ENCODE data around the gene RPS6KA3. TPM values are rescaled to one million over a fixed set of nuclear protein-coding genes. Genes with fewer than 3 reads are reported as not detected.

RPS6KA3 gene
- total and polyA plus RNA-seq, 2 of the 8 experiments (the other 6 are each of a cell fraction or from before 2014, with no cell fraction given), result 7.1 to 13.0 TPM

DNA sequence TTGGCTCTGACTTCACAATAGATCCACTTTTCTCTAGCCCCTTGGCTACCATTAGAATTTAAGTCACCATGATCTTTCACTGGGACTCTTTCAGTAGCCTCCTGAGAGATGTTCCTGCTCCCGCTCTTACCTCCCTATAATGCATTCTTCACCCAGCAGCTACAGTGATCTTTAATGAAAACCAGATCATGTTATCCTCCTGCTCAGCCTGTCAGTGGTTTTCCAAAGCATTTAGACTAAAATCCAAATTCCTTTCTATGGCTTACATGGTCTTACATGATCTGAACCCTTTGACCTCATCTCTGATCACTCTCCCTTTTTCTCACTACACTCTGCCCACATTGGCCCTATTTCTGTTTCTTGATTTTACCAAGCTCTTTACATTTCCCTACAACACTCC is 18.3 kb upstream of the RPS6KA3 start:
- Histone ChIP-seq H4K91ac (replicated peaks; ENCODE audit: insufficient read length, low read length) (no peak overlapping the region), H3K27me3 (replicated peaks in 1 of 4; ENCODE audit: control insufficient read depth in 3 of 4, extremely low read depth in 1 of 4, insufficient read depth in 3 of 4, low read length in 3 of 4) (no peaks in the 10 kb centered on the region), H3K4me3 (ENCODE audit: extremely low read depth in 1 of 4, insufficient read depth in 2 of 4, low read depth in 3 of 4, low read length in 4 of 4) (no peak overlapping the region), H4K8ac (ENCODE audit: extremely low read depth, insufficient read depth, low read length) (no peak overlapping the region), H4K20me1 (replicated peaks in 1 of 2; ENCODE audit: control insufficient read depth in 1 of 2, insufficient read depth in 2 of 2, low read length in 2 of 2) (no peaks in the 10 kb centered on the region), H3K36me3 (ENCODE audit: control insufficient read depth in 2 of 4, insufficient read depth in 4 of 4, low read length in 3 of 4) (no peaks in the 10 kb centered on the region), H3K18ac (ENCODE audit: extremely low read depth, low read length) (no peak overlapping the region), H2BK20ac (ENCODE audit: low read length) (no peak overlapping the region), H3K56ac (replicated peaks; ENCODE audit: insufficient read length, low read depth, low read length) (no peak overlapping the region), H2AFZ (ENCODE audit: low read length) (no peak overlapping the region), H4K5ac (ENCODE audit: insufficient read length, low read depth, low read length) (no peak overlapping the region), H2BK5ac (ENCODE audit: low read depth, low read length) (no peak overlapping the region), H3K9ac (replicated peaks in 1 of 4; ENCODE audit: extremely low read depth in 1 of 4, low read depth in 3 of 4, low read length in 3 of 4) (no peak overlapping the region), H3K79me1 (ENCODE audit: low read depth, low read length) (no peaks in the 10 kb centered on the region), H3K79me2 (ENCODE audit: control insufficient read depth in 1 of 2, insufficient read depth in 2 of 2, low read length in 2 of 2) (no peaks in the 10 kb centered on the region), H3K14ac (ENCODE audit: insufficient read length) (no peak overlapping the region), H3K23ac (ENCODE audit: insufficient read length) (no peak overlapping the region), H2AK5ac (ENCODE audit: low read depth, low read length) (no peak overlapping the region), H3K4ac (replicated peaks; ENCODE audit: insufficient read length, low read depth, low read length) (no peak overlapping the region), H3K23me2 (ENCODE audit: low read depth, low read length) (no peaks in the 10 kb centered on the region), H3K4me1 (replicated peaks in 1 of 4; ENCODE audit: control insufficient read depth in 3 of 4, insufficient read depth in 4 of 4, low read length in 3 of 4) (no peaks in the 10 kb centered on the region), H2BK120ac (replicated peaks; ENCODE audit: low read depth, low read length) (no peak overlapping the region), H3K27ac (ENCODE audit: low read depth, low read length) (no peak overlapping the region), H3K9me3 (ENCODE audit: insufficient read depth in 2 of 2, low read depth in 1 of 2, low read length in 1 of 2) (no peaks in the 10 kb centered on the region), H3K4me2 (ENCODE audit: insufficient read depth in 1 of 2, low read depth in 2 of 2, low read length in 2 of 2) (no peak overlapping the region), H2BK15ac (ENCODE audit: low read length) (no peak overlapping the region), H2BK12ac (ENCODE audit: low read depth, low read length) (no peak overlapping the region)
- FAIRE-seq (no peak), DNase-seq (ENCODE audit: low read depth in 1 of 2, low spot score in 2 of 2) (no peak)
- 79% methylated on average over 1 of the region's 1 CpG; no CpG with 5 or more reads in 1 of the 2 experiments for WGBS, 2 experiments (ENCODE audit: extremely low coverage in 1 of 2, insufficient coverage in 1 of 2, insufficient read length in 1 of 2, insufficient replicate concordance in 2 of 2, low coverage in 1 of 2, low lambda C conversion rate in 2 of 2, missing lambda C conversion rate in 1 of 2)
- ChIA-PET POLR2A (ENCODE audit: partially characterized antibody) (no interaction called here), CTCF (ENCODE audit: partially characterized antibody) (no interaction called here)
- TF ChIP-seq, protein P1, sequence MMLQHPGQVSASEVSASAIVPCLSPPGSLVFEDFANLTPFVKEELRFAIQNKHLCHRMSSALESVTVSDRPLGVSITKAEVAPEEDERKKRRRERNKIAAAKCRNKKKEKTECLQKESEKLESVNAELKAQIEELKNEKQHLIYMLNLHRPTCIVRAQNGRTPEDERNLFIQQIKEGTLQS (IDR thresholded peaks at IDR 0.05; ENCODE audit: insufficient read depth, low read depth, low read length), result no peak
- TF ChIP-seq KDM4A (IDR thresholded peaks at IDR 0.05; ENCODE audit: low read depth, low read length, severe bottlenecking) (no peak), GABPA (IDR thresholded peaks at IDR 0.05; ENCODE audit: borderline replicate concordance, insufficient read depth, low read length) (no peak), HDAC2 (IDR thresholded peaks at IDR 0.05; ENCODE audit: borderline replicate concordance in 1 of 2, low read depth in 2 of 2, low read length in 2 of 2) (no peak), CEBPB (IDR thresholded peaks at IDR 0.05; ENCODE audit: low read depth, low read length) (no peak), CHD1 (IDR thresholded peaks at IDR 0.05; ENCODE audit: low read depth, low read length) (no peak), CREB1 (IDR thresholded peaks at IDR 0.05) (no peak), YY1 (IDR thresholded peaks at IDR 0.05; ENCODE audit: low read depth, low read length) (no peak), TAF7 (optimal IDR thresholded peaks at IDR 0.05; ENCODE audit: borderline replicate concordance, low read depth, low read length) (no peak), MAX (IDR thresholded peaks at IDR 0.05) (no peak), CBX8 (IDR thresholded peaks at IDR 0.05; ENCODE audit: borderline replicate concordance, low read depth, low read length) (no peak), CBX5 (IDR thresholded peaks at IDR 0.05; ENCODE audit: low read depth, low read length) (no peak), CHD2 (IDR thresholded peaks at IDR 0.05; ENCODE audit: low read length) (no peak)
- TF ChIP-seq, protein P2, sequence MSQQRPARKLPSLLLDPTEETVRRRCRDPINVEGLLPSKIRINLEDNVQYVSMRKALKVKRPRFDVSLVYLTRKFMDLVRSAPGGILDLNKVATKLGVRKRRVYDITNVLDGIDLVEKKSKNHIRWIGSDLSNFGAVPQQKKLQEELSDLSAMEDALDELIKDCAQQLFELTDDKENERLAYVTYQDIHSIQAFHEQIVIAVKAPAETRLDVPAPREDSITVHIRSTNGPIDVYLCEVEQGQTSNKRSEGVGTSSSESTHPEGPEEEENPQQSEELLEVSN (IDR thresholded peaks at IDR 0.05), result no peak
